ENCODE results near the gene VIL1. TPM values are rescaled to one million over a fixed set of nuclear protein-coding genes. Genes with fewer than 3 reads are reported as not detected.

VIL1 gene
- total RNA-seq, 1 experiment from 2014 or later, result 0.18 TPM

DNA sequence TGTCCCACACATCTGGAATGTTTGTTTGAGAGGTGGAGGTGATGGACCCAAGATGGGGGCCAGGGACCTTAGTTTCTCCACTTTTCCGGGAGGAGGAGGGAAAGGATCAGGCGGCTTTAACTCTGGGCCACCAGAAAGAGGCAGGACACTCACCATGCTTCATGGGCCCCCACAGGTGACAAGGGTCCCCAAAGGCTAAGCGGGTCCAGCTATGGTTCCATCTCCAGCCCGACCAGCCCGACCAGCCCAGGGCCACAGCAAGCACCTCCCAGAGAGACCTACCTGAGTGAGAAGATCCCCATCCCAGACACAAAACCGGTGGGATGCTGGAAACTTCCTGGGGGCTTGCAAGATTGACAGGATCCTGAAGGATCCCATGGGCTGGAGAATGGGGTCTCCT lies 36.1 kb upstream of the VIL1 start:
- DNase-seq (ENCODE audit: low read depth, low spot score), result no peak
- POLR2A ChIA-PET, result no interaction called here

GRCh38 chr2:218383892-218384519 lies 34.9 kb upstream of the VIL1 start:
- ChIA-PET CTCF (interaction anchor here (0.6 kb wide), 1 partner anchor 10 kb away, joined by 3 read pairs; no protein-coding TSS in a partner anchor), POLR2A (no interaction called here)
- no peaks in the 10 kb centered on the region for H3K36me3 ChIP-seq (ENCODE audit: control insufficient read depth, insufficient read depth, low read length)
- TF ChIP-seq SIN3A (IDR thresholded peaks at IDR 0.05; ENCODE audit: borderline replicate concordance, insufficient read depth, low read depth, low read length) (no peak), CTCF (IDR thresholded peaks at IDR 0.05) (no peak), POLR2AphosphoS5 (IDR thresholded peaks at IDR 0.05; ENCODE audit: low read depth, low read length) (no peak), TCF7L2 (IDR thresholded peaks at IDR 0.05; ENCODE audit: low read depth, low read length) (no peak)
- TF ChIP-seq, protein P1, sequence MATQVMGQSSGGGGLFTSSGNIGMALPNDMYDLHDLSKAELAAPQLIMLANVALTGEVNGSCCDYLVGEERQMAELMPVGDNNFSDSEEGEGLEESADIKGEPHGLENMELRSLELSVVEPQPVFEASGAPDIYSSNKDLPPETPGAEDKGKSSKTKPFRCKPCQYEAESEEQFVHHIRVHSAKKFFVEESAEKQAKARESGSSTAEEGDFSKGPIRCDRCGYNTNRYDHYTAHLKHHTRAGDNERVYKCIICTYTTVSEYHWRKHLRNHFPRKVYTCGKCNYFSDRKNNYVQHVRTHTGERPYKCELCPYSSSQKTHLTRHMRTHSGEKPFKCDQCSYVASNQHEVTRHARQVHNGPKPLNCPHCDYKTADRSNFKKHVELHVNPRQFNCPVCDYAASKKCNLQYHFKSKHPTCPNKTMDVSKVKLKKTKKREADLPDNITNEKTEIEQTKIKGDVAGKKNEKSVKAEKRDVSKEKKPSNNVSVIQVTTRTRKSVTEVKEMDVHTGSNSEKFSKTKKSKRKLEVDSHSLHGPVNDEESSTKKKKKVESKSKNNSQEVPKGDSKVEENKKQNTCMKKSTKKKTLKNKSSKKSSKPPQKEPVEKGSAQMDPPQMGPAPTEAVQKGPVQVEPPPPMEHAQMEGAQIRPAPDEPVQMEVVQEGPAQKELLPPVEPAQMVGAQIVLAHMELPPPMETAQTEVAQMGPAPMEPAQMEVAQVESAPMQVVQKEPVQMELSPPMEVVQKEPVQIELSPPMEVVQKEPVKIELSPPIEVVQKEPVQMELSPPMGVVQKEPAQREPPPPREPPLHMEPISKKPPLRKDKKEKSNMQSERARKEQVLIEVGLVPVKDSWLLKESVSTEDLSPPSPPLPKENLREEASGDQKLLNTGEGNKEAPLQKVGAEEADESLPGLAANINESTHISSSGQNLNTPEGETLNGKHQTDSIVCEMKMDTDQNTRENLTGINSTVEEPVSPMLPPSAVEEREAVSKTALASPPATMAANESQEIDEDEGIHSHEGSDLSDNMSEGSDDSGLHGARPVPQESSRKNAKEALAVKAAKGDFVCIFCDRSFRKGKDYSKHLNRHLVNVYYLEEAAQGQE (IDR thresholded peaks at IDR 0.05; ENCODE audit: insufficient read depth in 1 of 2, low read depth in 2 of 2, low read length in 1 of 2), result no peak
- in situ Hi-C loops (cut with HindIII; ENCODE audit: low pct_unique_long_range_greater_than_20kb, low sequenced_read_pairs) (no loop called here), intact Hi-C loops (cut with micrococcal nuclease; ENCODE audit: unreplicated experiment) (no loop called here)
- BruUV-seq (replicated peaks), result no TSS peak
- no peak for ATAC-seq
- H3K9me3 ChIP-seq (ENCODE audit: control insufficient read depth, insufficient read depth, low read depth, low read length), result no peaks in the 10 kb centered on the region
- H3K27me3 ChIP-seq (ENCODE audit: control insufficient read depth, insufficient read depth, low read length), result no peaks in the 10 kb centered on the region
- DNase-seq (ENCODE audit: low read depth, low spot score), result no peak
- 0 out of 2 replicates have a peak, but pooled peaks cover 6% of the 10 kb centered on the region for H3K4me1 ChIP-seq (ENCODE audit: control insufficient read depth, insufficient read depth, low read length)
- H3K27ac ChIP-seq (ENCODE audit: low read length), result no peak overlapping the region; the same call in 1 of the 2 replicates
- H3K4me3 ChIP-seq (ENCODE audit: low read depth in 2 of 2, low read length in 2 of 2), result no peak overlapping the region

More for the DNA sequence above, 36.1 kb upstream of the VIL1 start:
- no peak overlapping the region for H3K27ac ChIP-seq (ENCODE audit: low read length)
- CTCF ChIA-PET, result no interaction called here
- H3K9me3 ChIP-seq (ENCODE audit: control insufficient read depth, insufficient read depth, low read depth, low read length), result no peaks in the 10 kb centered on the region
- 0 out of 2 replicates have a peak, but pooled peaks cover 6% of the 10 kb centered on the region for H3K4me1 ChIP-seq (ENCODE audit: control insufficient read depth, insufficient read depth, low read length)
- no peaks in the 10 kb centered on the region for H3K27me3 ChIP-seq (ENCODE audit: control insufficient read depth, insufficient read depth, low read length)
- no peak for ATAC-seq
- no peaks in the 10 kb centered on the region for H3K36me3 ChIP-seq (ENCODE audit: control insufficient read depth, insufficient read depth, low read length)
- TF ChIP-seq, protein P1 (IDR thresholded peaks at IDR 0.05; ENCODE audit: insufficient read depth in 1 of 2, low read depth in 2 of 2, low read length in 1 of 2), result no peak
- TF ChIP-seq CTCF (IDR thresholded peaks at IDR 0.05) (no peak), TCF7L2 (IDR thresholded peaks at IDR 0.05; ENCODE audit: low read depth, low read length) (no peak), SIN3A (IDR thresholded peaks at IDR 0.05; ENCODE audit: borderline replicate concordance, insufficient read depth, low read depth, low read length) (no peak), POLR2AphosphoS5 (IDR thresholded peaks at IDR 0.05; ENCODE audit: low read depth, low read length) (no peak)
- H3K4me3 ChIP-seq (ENCODE audit: low read depth in 2 of 2, low read length in 2 of 2), result no peak overlapping the region
- in situ Hi-C loops (cut with HindIII; ENCODE audit: low pct_unique_long_range_greater_than_20kb, low sequenced_read_pairs), result no loop called here
- intact Hi-C loops (cut with micrococcal nuclease; ENCODE audit: unreplicated experiment), result no loop called here
- no TSS peak for BruUV-seq (replicated peaks)
